ENCODE results near the gene SEC11A.

The SEC11A gene

DNA sequence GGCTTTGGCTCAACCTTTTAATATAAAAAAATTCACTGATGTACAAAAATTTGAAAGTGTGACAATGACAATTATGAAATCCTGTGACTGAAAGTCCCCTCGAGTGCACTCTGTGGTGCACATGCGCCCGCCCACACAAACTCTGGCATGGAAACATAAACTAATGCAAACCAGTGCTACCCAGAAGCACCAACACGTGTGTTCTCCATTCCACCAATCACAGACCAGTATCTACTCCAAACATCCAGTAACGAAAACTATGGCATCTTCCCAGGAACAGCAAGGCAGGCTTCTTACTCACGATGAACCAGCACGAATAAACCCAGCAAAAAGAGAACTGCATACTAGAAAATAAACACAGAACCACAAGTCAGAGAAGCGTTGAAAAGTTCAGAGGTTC, 46.2 kb downstream of the SEC11A start:
- H3K36me3 ChIP-seq (ENCODE audit: low read length) = peaks cover 13% of the 10 kb centered on the region; the same call in 1 of the 2 replicates
- H3K4me3 ChIP-seq (ENCODE audit: insufficient read depth, low read length, poor library complexity, severe bottlenecking) = no peak overlapping the region
- H3F3A ChIP-seq (ENCODE audit: insufficient read depth) = no peaks in the 10 kb centered on the region
- no peak overlapping the region for H3K4me2 ChIP-seq (ENCODE audit: low read depth, low read length, poor library complexity, severe bottlenecking)
- no peak for TF ChIP-seq EZH2phosphoT487 (conservative IDR thresholded peaks at IDR 0.05; ENCODE audit: low read length)
- TF ChIP-seq, protein P1, sequence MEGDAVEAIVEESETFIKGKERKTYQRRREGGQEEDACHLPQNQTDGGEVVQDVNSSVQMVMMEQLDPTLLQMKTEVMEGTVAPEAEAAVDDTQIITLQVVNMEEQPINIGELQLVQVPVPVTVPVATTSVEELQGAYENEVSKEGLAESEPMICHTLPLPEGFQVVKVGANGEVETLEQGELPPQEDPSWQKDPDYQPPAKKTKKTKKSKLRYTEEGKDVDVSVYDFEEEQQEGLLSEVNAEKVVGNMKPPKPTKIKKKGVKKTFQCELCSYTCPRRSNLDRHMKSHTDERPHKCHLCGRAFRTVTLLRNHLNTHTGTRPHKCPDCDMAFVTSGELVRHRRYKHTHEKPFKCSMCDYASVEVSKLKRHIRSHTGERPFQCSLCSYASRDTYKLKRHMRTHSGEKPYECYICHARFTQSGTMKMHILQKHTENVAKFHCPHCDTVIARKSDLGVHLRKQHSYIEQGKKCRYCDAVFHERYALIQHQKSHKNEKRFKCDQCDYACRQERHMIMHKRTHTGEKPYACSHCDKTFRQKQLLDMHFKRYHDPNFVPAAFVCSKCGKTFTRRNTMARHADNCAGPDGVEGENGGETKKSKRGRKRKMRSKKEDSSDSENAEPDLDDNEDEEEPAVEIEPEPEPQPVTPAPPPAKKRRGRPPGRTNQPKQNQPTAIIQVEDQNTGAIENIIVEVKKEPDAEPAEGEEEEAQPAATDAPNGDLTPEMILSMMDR (IDR thresholded peaks at IDR 0.05; ENCODE audit: insufficient read depth, low read length, poor library complexity, severe bottlenecking) = no peak
- no peaks in the 10 kb centered on the region for H4K20me1 ChIP-seq (ENCODE audit: low read depth, low read length)
- no peak overlapping the region for H3K27ac ChIP-seq (ENCODE audit: low read depth, low read length)
- H2AFZ ChIP-seq (ENCODE audit: low read depth, low read length, severe bottlenecking) = no peak overlapping the region
- H3K27me3 ChIP-seq (ENCODE audit: low read length) = no peaks in the 10 kb centered on the region
- H3K9ac ChIP-seq (ENCODE audit: low read length) = no peak overlapping the region
- no peaks in the 10 kb centered on the region for H3K79me2 ChIP-seq (ENCODE audit: insufficient read depth, low read length)
- H3K9me2 ChIP-seq (replicated peaks; ENCODE audit: insufficient read depth, low read length) = no peaks in the 10 kb centered on the region
- H3K9me3 ChIP-seq (ENCODE audit: insufficient read depth, low read length) = no peaks in the 10 kb centered on the region

DNA sequence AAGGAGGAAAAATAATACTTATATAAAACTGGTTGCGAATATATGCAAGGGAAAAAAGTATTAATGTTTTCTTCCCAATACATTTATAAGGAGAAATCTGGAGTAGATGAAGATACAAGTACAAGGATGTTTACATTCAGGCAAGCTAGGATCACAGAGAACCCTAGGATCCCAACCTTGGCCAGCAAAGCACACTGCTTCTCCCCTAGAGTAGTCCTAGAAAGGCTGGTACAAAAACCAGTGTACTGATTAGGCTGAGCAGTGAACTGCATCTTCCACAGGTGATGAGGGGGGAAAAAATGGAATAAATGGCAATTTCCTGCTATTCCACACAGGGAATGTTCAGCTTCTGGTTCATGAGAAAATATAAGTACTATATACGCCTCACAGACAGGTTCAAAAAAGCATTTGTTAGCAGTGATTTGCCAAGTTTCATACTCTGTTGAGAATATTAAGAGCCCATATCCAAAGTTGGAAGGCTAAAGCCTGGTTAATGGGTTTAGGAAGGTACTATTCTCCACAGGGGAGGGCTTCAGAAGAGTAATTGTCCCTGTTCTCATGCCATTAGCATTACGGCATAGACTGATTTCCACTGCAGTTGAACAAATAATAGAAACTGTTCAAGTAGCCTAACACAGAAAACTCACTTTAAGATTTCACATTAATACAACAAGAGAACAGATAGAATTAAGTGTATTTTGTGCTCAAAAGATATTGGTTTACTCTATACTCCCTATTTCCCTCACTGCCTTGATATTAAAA, 47.5 kb downstream of the SEC11A start:
- no peaks in the 10 kb centered on the region for H3K27me3 ChIP-seq (ENCODE audit: low read length)
- H3K9ac ChIP-seq (ENCODE audit: low read length) = no peak overlapping the region
- TF ChIP-seq, protein P1 (IDR thresholded peaks at IDR 0.05; ENCODE audit: insufficient read depth, low read length, poor library complexity, severe bottlenecking) = no peak
- no peak for TF ChIP-seq EZH2phosphoT487 (conservative IDR thresholded peaks at IDR 0.05; ENCODE audit: low read length)
- no peaks in the 10 kb centered on the region for H3F3A ChIP-seq (ENCODE audit: insufficient read depth)
- H3K4me3 ChIP-seq (ENCODE audit: insufficient read depth, low read length, poor library complexity, severe bottlenecking) = no peak overlapping the region
- H2AFZ ChIP-seq (ENCODE audit: low read depth, low read length, severe bottlenecking) = no peak overlapping the region
- peaks cover 8% of the 10 kb centered on the region; the same call in 1 of the 2 replicates for H3K36me3 ChIP-seq (ENCODE audit: low read length)
- H3K9me2 ChIP-seq (replicated peaks; ENCODE audit: insufficient read depth, low read length) = no peaks in the 10 kb centered on the region
- no peak overlapping the region for H3K4me2 ChIP-seq (ENCODE audit: low read depth, low read length, poor library complexity, severe bottlenecking)
- H3K9me3 ChIP-seq (ENCODE audit: insufficient read depth, low read length) = no peaks in the 10 kb centered on the region
- H3K79me2 ChIP-seq (ENCODE audit: insufficient read depth, low read length) = no peaks in the 10 kb centered on the region
- no peak overlapping the region for H3K27ac ChIP-seq (ENCODE audit: low read depth, low read length)
- no peaks in the 10 kb centered on the region for H4K20me1 ChIP-seq (ENCODE audit: low read depth, low read length)

DNA sequence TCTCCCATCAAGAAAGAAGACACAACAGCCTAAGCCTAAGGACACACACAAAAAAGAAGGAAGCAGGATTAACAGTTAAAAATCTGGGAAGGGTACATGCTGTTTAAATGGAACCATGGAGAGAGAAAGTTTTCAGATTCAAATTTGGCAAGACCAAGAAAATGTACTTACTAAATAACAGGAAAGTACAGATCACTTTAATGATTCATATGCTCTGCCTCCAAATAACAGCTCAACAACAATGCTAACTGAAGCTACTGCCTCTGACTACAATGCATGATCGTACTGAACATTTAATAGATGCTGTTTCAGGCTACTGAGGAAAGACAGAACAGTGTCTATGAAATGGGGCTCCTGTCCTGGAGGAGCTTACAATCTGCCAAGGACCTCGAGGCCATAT, 49.6 kb downstream of the SEC11A start:
- peaks cover 8% of the 10 kb centered on the region; the same call in 1 of the 2 replicates for H3K36me3 ChIP-seq (ENCODE audit: low read length)

More for the DNA sequence above, 49.6 kb downstream of the SEC11A start:
- Histone ChIP-seq H4K20me1 (ENCODE audit: low read depth, low read length) (no peaks in the 10 kb centered on the region), H3K27me3 (ENCODE audit: low read length) (no peaks in the 10 kb centered on the region), H3K9me3 (ENCODE audit: insufficient read depth, low read length) (no peaks in the 10 kb centered on the region), H3K4me2 (ENCODE audit: low read depth, low read length, poor library complexity, severe bottlenecking) (no peak overlapping the region), H3K9ac (ENCODE audit: low read length) (no peak overlapping the region), H3K79me2 (ENCODE audit: insufficient read depth, low read length) (no peaks in the 10 kb centered on the region), H3K4me3 (ENCODE audit: insufficient read depth, low read length, poor library complexity, severe bottlenecking) (no peak overlapping the region), H2AFZ (ENCODE audit: low read depth, low read length, severe bottlenecking) (no peak overlapping the region), H3K27ac (ENCODE audit: low read depth, low read length) (no peak overlapping the region), H3K9me2 (replicated peaks; ENCODE audit: insufficient read depth, low read length) (no peaks in the 10 kb centered on the region), H3F3A (ENCODE audit: insufficient read depth) (no peaks in the 10 kb centered on the region)
- TF ChIP-seq, protein P1 (IDR thresholded peaks at IDR 0.05; ENCODE audit: insufficient read depth, low read length, poor library complexity, severe bottlenecking) = no peak
- no peak for TF ChIP-seq EZH2phosphoT487 (conservative IDR thresholded peaks at IDR 0.05; ENCODE audit: low read length)

All from SU-DHL-6 (cell line).